ENCODE data around the gene DXO. TPM values are rescaled to one million over a fixed set of nuclear protein-coding genes. Genes with fewer than 3 reads are reported as not detected.
A peak's percentile ranks its signal among the peaks of the same experiment; 100 is the strongest.

Gene DXO
- total and polyA plus RNA-seq, 2 of the 13 experiments (the other 11 are each of a cell fraction or from before 2014, with no cell fraction given): 18.6 to 26.2 TPM

DNA sequence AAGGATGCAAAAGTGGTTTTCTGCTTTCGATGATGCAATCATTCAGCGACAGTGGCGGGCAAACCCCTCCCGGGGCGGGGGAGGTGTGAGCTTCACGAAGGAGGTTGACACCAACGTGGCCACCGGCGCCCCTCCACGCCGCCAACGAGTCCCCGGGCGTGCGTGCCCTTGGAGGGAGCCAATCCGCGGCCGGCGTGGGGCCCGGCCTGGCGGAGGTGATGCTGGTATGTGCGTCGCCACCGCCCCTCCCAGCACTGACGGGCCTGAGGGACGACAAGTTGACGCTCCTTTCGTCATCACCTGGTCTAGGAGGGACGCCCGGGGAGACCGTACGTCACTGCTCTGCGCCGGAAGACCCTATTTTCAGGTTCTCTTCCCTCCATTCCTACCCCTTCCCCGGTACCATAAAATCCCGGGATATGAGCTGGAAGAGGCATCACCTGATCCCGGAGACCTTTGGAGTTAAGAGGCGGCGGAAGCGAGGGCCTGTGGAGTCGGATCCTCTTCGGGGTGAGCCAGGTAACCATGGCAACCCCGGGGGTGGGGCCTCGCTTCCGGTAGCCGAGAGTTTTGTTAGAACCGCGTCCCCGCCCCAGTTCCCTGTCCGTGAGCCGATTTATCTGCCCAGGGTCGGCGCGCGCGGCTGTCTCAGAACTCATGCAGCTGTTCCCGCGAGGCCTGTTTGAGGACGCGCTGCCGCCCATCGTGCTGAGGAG, at the start of gene DXO (continued):
- TF ChIP-seq, protein P1, sequence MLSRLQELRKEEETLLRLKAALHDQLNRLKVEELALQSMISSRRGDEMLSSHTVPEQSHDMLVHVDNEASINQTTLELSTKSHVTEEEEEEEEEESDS (CRISPR knock-in tag; IDR thresholded peaks at IDR 0.05; ENCODE audit: borderline replicate concordance): no peak
- TF ChIP-seq, protein P2, sequence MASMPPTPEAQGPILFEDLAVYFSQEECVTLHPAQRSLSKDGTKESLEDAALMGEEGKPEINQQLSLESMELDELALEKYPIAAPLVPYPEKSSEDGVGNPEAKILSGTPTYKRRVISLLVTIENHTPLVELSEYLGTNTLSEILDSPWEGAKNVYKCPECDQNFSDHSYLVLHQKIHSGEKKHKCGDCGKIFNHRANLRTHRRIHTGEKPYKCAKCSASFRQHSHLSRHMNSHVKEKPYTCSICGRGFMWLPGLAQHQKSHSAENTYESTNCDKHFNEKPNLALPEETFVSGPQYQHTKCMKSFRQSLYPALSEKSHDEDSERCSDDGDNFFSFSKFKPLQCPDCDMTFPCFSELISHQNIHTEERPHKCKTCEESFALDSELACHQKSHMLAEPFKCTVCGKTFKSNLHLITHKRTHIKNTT (CRISPR knock-in tag; IDR thresholded peaks at IDR 0.05): 0 out of 2 replicates have a peak, but pooled peaks have one; percentile 57
- TF ChIP-seq HNF4A (CRISPR knock-in tag; IDR thresholded peaks at IDR 0.05) (no peak; the same call in none of the 2 replicates), RFXAP (CRISPR knock-in tag; IDR thresholded peaks at IDR 0.05; ENCODE audit: borderline replicate concordance) (peak; percentile 92), WIZ (CRISPR knock-in tag; IDR thresholded peaks at IDR 0.05) (no peak; the same call in 1 of the 2 replicates), HMGA1 (CRISPR knock-in tag; conservative IDR thresholded peaks at IDR 0.05) (no peak), POGZ (CRISPR knock-in tag; IDR thresholded peaks at IDR 0.05) (peak; percentile 92), GABPB1 (CRISPR knock-in tag; IDR thresholded peaks at IDR 0.05) (peak; percentile 98), MEF2D (CRISPR knock-in tag; IDR thresholded peaks at IDR 0.05) (peak; percentile 89), CBX1 (IDR thresholded peaks at IDR 0.05; ENCODE audit: low read depth) (peak; percentile 63), REL (CRISPR knock-in tag; conservative IDR thresholded peaks at IDR 0.05) (peak; percentile 98), RXRB (CRISPR knock-in tag; IDR thresholded peaks at IDR 0.05; ENCODE audit: borderline replicate concordance) (peak; percentile 48)
- TF ChIP-seq, protein P3, sequence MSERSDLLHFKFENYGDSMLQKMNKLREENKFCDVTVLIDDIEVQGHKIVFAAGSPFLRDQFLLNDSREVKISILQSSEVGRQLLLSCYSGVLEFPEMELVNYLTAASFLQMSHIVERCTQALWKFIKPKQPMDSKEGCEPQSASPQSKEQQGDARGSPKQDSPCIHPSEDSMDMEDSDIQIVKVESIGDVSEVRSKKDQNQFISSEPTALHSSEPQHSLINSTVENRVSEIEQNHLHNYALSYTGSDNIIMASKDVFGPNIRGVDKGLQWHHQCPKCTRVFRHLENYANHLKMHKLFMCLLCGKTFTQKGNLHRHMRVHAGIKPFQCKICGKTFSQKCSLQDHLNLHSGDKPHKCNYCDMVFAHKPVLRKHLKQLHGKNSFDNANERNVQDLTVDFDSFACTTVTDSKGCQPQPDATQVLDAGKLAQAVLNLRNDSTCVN (CRISPR knock-in tag; IDR thresholded peaks at IDR 0.05; ENCODE audit: borderline replicate concordance): 0 out of 2 replicates have a peak, but pooled peaks have one; percentile 31
- TF ChIP-seq, protein P4, sequence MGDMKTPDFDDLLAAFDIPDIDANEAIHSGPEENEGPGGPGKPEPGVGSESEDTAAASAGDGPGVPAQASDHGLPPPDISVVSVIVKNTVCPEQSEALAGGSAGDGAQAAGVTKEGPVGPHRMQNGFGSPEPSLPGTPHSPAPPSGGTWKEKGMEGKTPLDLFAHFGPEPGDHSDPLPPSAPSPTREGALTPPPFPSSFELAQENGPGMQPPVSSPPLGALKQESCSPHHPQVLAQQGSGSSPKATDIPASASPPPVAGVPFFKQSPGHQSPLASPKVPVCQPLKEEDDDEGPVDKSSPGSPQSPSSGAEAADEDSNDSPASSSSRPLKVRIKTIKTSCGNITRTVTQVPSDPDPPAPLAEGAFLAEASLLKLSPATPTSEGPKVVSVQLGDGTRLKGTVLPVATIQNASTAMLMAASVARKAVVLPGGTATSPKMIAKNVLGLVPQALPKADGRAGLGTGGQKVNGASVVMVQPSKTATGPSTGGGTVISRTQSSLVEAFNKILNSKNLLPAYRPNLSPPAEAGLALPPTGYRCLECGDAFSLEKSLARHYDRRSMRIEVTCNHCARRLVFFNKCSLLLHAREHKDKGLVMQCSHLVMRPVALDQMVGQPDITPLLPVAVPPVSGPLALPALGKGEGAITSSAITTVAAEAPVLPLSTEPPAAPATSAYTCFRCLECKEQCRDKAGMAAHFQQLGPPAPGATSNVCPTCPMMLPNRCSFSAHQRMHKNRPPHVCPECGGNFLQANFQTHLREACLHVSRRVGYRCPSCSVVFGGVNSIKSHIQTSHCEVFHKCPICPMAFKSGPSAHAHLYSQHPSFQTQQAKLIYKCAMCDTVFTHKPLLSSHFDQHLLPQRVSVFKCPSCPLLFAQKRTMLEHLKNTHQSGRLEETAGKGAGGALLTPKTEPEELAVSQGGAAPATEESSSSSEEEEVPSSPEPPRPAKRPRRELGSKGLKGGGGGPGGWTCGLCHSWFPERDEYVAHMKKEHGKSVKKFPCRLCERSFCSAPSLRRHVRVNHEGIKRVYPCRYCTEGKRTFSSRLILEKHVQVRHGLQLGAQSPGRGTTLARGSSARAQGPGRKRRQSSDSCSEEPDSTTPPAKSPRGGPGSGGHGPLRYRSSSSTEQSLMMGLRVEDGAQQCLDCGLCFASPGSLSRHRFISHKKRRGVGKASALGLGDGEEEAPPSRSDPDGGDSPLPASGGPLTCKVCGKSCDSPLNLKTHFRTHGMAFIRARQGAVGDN (CRISPR knock-in tag; IDR thresholded peaks at IDR 0.05): peak; percentile 98
- TF ChIP-seq, protein P5, sequence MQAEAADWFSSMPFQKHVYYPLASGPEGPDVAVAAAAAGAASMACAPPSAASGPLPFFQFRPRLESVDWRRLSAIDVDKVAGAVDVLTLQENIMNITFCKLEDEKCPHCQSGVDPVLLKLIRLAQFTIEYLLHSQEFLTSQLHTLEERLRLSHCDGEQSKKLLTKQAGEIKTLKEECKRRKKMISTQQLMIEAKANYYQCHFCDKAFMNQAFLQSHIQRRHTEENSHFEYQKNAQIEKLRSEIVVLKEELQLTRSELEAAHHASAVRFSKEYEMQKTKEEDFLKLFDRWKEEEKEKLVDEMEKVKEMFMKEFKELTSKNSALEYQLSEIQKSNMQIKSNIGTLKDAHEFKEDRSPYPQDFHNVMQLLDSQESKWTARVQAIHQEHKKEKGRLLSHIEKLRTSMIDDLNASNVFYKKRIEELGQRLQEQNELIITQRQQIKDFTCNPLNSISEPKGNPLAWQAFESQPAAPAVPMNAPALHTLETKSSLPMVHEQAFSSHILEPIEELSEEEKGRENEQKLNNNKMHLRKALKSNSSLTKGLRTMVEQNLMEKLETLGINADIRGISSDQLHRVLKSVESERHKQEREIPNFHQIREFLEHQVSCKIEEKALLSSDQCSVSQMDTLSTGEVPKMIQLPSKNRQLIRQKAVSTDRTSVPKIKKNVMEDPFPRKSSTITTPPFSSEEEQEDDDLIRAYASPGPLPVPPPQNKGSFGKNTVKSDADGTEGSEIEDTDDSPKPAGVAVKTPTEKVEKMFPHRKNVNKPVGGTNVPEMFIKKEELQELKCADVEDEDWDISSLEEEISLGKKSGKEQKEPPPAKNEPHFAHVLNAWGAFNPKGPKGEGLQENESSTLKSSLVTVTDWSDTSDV (CRISPR knock-in tag; IDR thresholded peaks at IDR 0.05): peak; percentile 86
- TF ChIP-seq, protein P6, sequence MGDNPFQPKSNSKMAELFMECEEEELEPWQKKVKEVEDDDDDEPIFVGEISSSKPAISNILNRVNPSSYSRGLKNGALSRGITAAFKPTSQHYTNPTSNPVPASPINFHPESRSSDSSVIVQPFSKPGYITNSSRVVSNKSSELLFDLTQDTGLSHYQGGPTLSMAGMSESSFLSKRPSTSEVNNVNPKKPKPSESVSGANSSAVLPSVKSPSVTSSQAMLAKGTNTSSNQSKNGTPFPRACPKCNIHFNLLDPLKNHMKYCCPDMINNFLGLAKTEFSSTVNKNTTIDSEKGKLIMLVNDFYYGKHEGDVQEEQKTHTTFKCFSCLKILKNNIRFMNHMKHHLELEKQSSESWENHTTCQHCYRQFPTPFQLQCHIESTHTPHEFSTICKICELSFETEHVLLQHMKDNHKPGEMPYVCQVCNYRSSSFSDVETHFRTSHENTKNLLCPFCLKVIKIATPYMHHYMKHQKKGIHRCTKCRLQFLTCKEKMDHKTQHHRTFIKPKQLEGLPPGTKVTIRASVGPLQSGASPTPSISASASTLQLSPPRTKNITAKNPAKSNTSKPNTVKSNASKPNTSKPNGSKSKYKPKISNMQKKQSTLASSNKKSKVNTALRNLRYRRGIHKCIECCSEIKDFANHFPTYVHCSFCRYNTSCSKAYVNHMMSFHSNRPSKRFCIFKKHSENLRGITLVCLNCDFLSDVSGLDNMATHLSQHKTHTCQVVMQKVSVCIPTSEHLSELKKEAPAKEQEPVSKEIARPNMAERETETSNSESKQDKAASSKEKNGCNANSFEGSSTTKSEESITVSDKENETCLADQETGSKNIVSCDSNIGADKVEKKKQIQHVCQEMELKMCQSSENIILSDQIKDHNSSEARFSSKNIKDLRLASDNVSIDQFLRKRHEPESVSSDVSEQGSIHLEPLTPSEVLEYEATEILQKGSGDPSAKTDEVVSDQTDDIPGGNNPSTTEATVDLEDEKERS (CRISPR knock-in tag; IDR thresholded peaks at IDR 0.05): peak; percentile 73; the same call in 1 of the 2 replicates

Data from HepG2 (cell line).